ENCODE results near the gene POU2AF1.

POU2AF1 gene

DNA sequence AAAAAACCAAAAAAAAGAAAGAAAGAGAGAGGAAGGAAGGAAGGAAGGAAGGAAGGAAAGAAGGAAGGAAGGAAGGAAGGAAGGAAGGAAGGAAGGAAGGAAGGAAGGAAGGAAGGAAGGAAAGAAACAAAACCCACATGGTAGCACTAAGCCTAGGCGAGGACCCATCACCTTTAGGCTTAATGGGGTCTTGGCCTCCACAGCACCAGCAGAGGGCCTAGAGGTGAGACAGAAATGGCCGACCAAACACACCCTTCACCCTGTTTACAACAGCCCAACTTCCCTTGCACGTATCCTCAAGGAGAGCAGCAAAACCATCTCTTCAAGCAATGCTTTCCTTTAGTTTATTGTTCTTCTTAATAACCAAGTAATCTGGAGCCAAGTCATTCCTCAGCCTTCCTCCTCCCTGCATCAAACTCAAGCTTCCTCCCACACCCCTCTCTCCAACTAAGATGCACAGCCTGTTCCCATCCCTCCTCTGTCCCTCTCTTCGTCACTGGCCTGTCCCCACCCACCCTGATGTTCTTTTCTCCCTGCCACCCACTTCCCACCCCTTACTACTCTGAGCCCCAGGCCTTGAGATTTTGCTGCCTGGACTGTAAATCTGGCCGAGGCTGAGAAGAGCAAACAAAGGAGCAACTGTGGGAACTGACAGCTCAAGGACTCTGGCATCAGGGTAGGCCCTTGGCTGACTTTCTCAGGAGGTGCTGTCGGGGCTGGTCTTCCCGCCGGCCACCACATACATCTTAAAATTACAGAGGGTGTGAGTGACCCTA, 26.0 kb downstream of the POU2AF1 start:
- no peak for DNase-seq (ENCODE audit: low read depth)
- TF ChIP-seq, protein P1, sequence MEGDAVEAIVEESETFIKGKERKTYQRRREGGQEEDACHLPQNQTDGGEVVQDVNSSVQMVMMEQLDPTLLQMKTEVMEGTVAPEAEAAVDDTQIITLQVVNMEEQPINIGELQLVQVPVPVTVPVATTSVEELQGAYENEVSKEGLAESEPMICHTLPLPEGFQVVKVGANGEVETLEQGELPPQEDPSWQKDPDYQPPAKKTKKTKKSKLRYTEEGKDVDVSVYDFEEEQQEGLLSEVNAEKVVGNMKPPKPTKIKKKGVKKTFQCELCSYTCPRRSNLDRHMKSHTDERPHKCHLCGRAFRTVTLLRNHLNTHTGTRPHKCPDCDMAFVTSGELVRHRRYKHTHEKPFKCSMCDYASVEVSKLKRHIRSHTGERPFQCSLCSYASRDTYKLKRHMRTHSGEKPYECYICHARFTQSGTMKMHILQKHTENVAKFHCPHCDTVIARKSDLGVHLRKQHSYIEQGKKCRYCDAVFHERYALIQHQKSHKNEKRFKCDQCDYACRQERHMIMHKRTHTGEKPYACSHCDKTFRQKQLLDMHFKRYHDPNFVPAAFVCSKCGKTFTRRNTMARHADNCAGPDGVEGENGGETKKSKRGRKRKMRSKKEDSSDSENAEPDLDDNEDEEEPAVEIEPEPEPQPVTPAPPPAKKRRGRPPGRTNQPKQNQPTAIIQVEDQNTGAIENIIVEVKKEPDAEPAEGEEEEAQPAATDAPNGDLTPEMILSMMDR (conservative IDR thresholded peaks at IDR 0.05; ENCODE audit: low read length) = no peak
- no peak overlapping the region for H3K4me3 ChIP-seq (ENCODE audit: low read length)

- H3K4me3 ChIP-seq (ENCODE audit: low read length) = no peak overlapping the region
- DNase-seq (ENCODE audit: low read depth) = no peak
- TF ChIP-seq, protein P1 (conservative IDR thresholded peaks at IDR 0.05; ENCODE audit: low read length) = no peak
Measured at GRCh38 chr11:111352231-111352746, 26.8 kb downstream of the POU2AF1 start.

DNA sequence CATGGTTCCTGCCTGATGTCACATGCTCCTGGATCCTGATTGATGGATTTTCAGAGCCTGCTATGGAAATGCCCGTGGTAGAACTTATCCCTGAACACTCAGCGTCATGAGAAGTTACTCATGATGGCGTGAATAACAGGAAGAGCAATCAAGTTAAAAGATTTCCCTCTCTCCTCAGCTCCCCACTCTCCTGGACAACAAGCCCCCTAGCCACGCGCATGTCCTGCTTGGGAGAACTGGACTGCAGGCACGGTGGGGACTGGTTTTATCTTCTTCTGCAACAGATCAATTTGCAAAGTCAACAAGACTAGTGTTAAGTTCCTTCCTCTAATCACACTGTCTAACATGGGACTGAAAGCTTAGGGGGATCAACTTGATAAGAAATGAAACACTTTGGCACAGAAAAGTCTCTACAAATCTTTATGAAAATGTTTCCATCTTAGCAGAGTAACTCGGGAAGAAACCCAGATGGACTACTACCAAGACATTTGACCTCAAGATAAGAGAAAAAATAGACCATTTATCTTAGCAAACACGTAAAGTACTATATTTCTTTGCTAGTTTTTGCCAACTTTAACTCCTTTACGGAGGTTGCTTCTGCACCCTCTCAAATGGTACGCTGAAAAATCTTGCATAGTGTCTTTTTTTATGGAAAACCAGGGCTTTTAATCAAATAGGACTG, 27.6 kb downstream of the POU2AF1 start:
- no peak overlapping the region for H3K4me3 ChIP-seq (ENCODE audit: low read length)
- TF ChIP-seq, protein P1 (conservative IDR thresholded peaks at IDR 0.05; ENCODE audit: low read length) = no peak
- no peak for DNase-seq (ENCODE audit: low read depth)

- TF ChIP-seq, protein P1 (conservative IDR thresholded peaks at IDR 0.05; ENCODE audit: low read length) = no peak
- H3K4me3 ChIP-seq (ENCODE audit: low read length) = no peak overlapping the region
- no peak for DNase-seq (ENCODE audit: low read depth)
Measured at GRCh38 chr11:111350811-111351210, 28.3 kb downstream of the POU2AF1 start.

DNA sequence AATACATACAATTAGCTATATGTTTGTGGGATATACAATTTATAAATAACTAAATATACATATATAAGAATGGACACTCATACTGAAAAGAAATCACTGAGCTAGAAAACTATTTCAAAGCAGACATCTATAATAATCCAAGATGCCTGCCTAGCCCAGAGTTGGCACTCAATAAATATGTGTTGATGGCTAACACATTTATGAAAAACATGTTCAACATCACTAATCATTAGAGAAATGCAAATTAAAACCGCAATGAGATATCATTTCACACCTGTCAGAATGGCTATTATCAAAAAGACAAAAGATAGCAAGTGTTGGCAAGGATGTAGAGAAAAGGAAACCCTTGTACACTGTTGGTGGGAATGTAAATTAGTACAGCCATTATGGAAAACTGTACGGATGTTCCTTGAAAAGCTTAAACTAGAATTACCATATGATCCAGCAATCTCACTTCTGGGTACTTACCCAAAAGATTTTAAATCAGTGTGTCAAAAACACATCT, 29.8 kb downstream of the POU2AF1 start:
- no peak overlapping the region for H3K4me3 ChIP-seq (ENCODE audit: low read length)
- no peak for DNase-seq (ENCODE audit: low read depth)
- TF ChIP-seq, protein P1 (conservative IDR thresholded peaks at IDR 0.05; ENCODE audit: low read length) = no peak

DNA sequence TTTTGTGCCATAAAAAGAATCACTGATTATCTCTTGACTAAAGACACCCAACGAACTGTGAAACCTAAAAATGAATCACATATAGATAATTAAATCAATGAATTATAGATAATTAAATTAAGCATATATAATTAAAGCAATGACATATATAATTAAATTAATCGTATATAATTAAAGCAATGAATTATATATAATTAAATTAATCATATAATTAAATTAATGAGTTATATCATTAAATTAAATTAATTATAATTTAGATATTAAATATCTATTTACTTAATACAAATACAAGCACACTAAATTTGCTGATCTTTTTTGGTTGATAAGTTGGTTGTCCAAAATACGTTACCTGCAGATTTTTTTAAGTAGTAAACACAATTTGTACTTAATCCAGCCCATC, 30.9 kb downstream of the POU2AF1 start:
- H3K4me3 ChIP-seq (ENCODE audit: low read length) = no peak overlapping the region
- DNase-seq (ENCODE audit: low read depth) = no peak
- TF ChIP-seq, protein P1 (conservative IDR thresholded peaks at IDR 0.05; ENCODE audit: low read length) = no peak

Measured in AG10803 (cell line).